NCI-H1694 treated with DMSO at 0.1 percent for 48 hours (cell line): Measurements from ENCODE around the gene SCUBE2.
A peak's percentile ranks its signal among the peaks of the same experiment; 100 is the strongest.

Source experiments
- DNase-seq: peaks from one replicate; lab custom pipeline; 2025; lab: John Stamatoyannopoulos, UW

Gene SCUBE2

DNA sequence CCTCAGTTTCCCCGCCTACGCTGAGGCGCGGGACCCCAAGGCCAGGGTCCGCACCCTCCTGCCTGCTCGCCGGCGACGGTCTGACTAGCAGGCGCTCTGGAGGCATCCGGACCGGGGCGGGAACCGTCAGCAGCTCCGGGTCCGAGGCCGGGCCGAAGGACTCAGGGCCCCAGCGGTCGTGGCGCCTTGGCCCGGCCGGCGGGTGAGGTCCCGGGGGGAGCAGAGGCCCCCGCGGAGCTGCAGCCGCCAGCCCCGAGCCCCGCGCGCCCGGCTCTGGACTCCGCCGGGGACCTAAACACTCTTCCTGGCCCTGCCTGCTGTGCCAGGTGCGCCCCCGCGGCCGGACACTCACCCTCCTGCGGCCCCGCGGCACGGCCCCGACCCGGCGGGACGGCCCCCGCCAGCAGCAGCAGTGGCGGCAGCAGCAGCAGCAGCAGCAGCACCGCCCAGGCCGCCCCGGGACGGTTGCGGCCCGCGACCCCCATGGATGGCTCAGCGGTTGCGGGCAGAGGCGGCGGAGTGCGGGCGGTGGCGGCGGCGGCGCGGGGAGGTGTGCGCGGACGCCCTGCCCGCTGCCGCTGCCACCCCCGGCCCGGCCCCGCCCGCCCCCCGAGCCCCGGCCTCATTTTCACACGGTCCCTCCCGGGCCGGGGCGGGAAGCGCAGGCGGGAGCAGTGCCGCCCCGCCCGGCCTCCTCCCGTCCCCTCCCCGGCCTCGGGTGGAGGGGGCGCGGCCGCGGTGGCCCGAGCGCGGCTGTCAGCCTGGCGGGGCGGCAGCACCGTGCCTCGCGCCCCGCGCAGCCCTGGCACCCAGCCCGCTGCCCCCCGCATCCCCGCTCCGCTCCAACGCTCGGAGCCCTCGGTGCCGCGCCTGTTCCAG lies at the start of gene SCUBE2:
TSS of gene SCUBE2 (minus strand) at position 556 of the 879 bp plus-strand sequence. CDS start at position 485, 71 bp downstream.
- DNase-seq = no peak

DNA sequence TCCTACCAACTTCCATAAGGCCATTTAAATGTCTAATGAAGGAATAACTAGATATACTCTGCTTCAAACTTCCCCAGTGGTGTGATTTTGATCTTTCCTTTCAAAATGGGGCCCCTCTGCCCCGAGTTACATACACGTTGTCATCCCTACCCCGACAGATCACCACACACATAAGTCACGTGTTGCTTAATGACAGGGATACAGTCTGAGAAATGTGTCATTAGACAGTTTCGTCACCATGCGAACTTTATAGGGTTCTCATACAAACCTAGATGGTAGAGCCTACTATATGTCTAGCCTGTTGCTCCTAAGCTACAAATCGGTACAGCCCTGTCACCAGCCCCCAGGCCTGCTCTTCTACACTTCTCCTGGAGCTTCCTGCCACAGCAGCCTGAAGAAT lies 49.8 kb upstream of the SCUBE2 start:
- no peak for DNase-seq

GRCh38 chr11:9139628-9140357 lies 48.4 kb upstream of the SCUBE2 start:
- DNase-seq = no peak

DNA sequence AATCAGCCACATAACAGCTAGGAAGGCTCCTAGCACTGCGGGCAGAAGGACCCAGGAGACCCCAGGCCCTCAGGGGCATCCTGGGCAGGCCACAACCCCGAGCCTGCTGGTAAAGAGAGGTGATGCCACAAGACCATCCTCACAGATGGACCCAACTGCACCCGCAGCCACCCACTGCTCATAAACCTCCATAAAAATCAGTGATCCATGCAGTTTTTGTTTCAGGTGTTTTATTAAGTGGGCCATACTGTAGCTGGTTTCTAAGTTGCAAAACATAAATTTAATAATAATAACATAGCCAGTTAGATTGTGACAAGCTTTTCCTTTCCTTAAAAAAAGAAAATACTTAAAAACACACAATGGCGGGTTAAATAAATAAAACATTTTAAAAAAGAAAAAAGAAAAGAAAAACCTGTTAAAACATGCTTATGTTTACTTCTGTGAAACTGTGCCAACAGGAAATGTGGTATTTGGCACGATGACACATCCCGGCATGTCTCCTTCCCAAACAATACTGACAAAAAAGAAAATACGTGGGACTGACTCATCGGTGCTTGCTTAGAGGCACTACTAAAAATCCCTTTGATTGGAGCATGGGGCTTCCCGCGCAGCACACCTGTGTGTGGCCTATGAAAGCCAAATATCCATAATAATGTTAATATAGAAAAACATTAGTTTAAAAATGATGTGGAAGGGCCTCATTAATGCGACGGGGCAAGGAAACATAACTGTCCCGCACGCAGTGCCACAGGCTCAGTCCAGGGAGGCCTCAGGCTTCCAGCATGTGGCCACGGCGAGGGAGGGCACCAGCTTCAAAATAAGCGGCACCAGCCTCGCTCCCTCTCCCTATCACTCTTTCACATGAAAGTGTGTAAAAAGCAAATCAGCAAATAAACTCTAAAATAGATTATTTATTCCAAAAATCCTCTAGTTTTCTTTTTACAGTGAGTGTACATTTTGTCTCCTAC lies 47.5 kb upstream of the SCUBE2 start:
- DNase-seq = peak; percentile 48

GRCh38 chr11:9138133-9138453 lies 46.7 kb upstream of the SCUBE2 start:
- no peak for DNase-seq

DNA sequence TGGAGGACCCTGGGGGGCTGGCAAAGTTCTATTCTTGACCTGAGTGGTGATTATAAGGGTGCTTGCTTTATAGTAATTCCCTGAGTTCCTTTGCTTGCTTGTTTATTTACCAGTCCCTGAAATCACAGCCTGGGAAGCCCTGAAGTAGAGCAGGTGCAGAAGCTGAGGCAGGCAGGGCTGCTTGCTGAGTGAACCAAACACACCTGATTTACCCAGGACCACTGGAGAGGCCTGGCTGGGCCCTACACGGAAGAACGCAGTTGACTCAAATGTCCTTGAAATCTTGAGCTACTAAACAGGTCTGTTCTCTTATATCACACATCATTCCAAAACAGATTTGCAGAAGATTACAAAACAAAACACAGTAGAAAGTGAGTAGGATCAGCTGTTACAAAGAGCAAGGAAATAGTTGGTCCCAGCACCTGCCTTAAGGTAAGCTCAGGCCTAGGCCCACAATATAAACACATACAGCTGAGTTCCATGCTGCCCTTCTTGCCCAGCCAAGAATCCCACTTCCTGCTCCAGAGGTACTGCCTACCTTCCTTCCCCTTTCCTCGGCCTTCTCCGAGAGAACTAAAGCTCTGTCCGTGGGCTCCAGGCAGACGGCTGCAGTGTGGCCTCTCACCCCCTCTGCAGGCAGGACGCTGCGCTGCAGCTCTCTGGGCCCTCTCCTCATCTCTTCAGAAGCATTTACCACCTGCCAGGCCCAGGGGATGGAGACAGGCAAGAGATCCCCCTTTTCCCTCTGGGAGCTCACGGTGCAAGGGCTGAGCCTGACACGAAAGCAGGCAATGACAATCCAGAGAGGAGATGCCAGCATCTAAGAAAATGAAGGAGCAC lies 46.1 kb upstream of the SCUBE2 start:
- peak; percentile 53 for DNase-seq

DNA sequence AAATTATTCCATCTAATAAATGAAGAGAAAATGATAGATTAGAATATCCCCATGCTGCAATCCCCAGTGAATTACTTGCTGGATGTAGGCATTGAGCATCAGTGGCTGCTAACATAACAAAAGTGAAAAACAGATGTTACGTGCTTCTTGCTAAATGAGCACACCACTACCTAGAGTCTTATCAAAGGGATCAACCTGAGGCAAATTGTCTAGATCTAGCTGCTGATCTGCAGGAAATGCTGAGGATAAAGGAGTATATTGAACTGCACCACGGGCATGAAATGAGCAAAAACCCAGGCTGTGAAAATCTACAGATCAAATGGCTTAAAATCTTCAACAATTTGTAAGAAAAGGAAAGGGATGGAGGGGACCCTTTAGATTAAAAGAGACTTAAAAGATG lies 45.3 kb upstream of the SCUBE2 start:
- no peak for DNase-seq

GRCh38 chr11:9133956-9134355 lies 42.6 kb upstream of the SCUBE2 start:
- DNase-seq = no peak

- DNase-seq = no peak
Observed at GRCh38 chr11:9132203-9132878, 40.9 kb upstream of the SCUBE2 start.

DNA sequence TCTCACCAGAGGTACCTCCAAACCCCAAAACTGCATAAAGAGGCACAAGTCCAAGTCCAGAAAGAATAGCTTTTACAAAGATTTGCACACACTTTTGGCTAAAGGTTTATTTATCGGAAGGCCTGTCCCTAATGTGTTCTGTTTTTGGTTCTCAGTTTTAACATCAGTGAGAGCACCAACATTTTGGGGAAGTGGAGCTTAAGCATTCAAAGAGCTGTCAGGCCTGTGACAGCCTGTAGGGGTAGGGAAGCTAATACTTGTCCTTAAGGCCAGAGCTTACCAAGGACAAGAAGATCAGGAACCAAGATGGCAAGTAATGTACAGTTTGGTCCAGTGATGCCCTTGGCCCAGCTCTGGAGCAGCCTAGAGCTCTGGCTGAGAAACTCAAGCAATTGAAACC lies 38.9 kb upstream of the SCUBE2 start:
- DNase-seq = no peak

- DNase-seq = no peak
Observed at GRCh38 chr11:9126636-9127035, 35.2 kb upstream of the SCUBE2 start.

DNA sequence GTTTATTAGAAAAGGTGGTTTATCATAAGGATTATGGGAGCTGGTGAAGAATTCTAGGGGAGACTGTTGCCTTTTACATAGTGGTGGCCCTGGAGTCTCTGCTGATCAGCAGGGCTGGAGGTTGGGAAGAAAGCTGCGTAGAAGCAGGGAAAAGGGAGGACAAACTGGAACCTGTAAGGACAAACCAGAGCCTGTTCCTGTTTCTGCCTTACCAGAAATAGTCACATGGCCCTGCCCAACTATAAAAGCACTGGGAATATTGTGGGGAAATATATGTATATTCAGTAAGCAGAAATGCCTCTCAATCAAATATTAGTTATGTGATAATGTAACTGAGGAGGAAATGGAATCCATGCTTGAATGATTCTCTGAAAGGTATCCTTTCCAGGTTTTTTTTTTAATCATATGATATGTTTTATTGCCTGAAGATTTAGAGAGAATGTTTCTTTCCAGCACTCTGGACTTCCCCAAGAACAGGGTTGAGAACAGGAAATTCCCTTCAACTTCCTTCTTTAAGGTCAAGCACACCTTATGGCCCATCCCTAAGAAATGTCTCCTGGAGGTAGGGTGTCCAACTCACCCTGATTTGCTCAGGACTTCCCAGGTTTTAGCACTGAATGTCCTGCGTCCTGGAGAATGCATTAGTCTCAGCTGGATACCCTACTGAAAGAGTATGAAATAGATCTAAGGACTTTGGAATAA lies 33.9 kb upstream of the SCUBE2 start:
- no peak for DNase-seq

GRCh38 chr11:9123595-9124304 lies 32.4 kb upstream of the SCUBE2 start:
- DNase-seq = no peak

DNA sequence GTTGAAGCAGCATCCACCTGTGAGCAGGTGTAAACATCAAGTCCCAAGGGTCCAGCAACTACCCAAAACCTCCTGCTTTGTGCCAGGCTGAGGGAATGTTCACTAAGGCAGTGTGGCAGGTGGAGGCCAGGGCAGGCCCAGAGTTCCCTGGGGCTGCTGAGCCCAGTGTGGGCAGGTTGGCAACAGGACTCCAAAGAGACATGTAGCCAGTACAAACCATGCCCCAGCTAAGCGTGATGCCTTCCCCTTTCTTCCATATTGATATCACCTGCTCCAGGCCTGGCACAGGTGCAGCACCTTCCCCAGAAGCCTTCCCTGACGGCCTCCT lies 30.0 kb upstream of the SCUBE2 start:
- DNase-seq = no peak

GRCh38 chr11:9120664-9121468 lies 29.5 kb upstream of the SCUBE2 start:
- no peak for DNase-seq

- no peak for DNase-seq
Observed at GRCh38 chr11:9118277-9118676, 26.9 kb upstream of the SCUBE2 start.

GRCh38 chr11:9112075-9112474 lies 20.7 kb upstream of the SCUBE2 start:
- no peak for DNase-seq

- DNase-seq = no peak
Observed at GRCh38 chr11:9109858-9110731, 18.7 kb upstream of the SCUBE2 start.
